ENCODE measurements around the gene DAB2IP.

DNA sequence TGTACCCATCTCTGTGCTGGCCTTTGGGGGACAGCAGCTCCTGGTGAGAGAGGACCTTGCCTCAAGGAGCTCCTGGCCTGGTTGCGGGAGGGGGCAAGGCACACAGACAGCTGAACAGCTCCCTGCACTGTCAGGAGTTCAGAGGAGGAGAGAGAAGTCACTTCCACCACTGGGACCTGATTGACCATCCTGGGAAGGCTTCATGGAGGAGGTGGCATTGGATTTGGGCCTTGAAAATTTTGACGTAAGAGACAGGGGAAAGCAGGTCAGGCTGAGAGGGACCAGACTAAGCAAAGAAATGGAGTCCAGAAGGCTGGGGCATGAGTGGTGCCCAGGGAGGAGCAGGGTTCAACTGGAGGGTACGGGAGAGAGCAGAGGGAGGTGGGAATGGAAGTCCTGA, 20.3 kb upstream of the DAB2IP start:
- TF ChIP-seq, protein P1, sequence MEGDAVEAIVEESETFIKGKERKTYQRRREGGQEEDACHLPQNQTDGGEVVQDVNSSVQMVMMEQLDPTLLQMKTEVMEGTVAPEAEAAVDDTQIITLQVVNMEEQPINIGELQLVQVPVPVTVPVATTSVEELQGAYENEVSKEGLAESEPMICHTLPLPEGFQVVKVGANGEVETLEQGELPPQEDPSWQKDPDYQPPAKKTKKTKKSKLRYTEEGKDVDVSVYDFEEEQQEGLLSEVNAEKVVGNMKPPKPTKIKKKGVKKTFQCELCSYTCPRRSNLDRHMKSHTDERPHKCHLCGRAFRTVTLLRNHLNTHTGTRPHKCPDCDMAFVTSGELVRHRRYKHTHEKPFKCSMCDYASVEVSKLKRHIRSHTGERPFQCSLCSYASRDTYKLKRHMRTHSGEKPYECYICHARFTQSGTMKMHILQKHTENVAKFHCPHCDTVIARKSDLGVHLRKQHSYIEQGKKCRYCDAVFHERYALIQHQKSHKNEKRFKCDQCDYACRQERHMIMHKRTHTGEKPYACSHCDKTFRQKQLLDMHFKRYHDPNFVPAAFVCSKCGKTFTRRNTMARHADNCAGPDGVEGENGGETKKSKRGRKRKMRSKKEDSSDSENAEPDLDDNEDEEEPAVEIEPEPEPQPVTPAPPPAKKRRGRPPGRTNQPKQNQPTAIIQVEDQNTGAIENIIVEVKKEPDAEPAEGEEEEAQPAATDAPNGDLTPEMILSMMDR (conservative IDR thresholded peaks at IDR 0.05 in 1 of 2, IDR thresholded peaks at IDR 0.05 in 1 of 2; ENCODE audit: low read depth in 1 of 2, low read length in 2 of 2) = no peak
- no peak for TF ChIP-seq EZH2 (IDR thresholded peaks at IDR 0.05; ENCODE audit: low read length, missing control alignments)
